ENCODE measurements around the gene LDHB. TPM values are rescaled to one million over a fixed set of nuclear protein-coding genes. Genes with fewer than 3 reads are reported as not detected.
"Not testable (repeated sequence)": the region's sequence is repeated elsewhere in the genome, so short reads cannot be mapped to it uniquely, and the experiment has no call there.

LDHB gene
- total RNA-seq, 2 experiments from 2014 or later = 819 to 1,195 TPM

GRCh38 chr12:21655591-21655990 is 2.1 kb downstream of the LDHB start:
- peaks cover 64% of the 10 kb centered on the region for H3K36me3 Mint-ChIP-seq (ENCODE audit: low read depth)
- H3K9me3 Mint-ChIP-seq = no peaks in the 10 kb centered on the region
- H3K4me1 Mint-ChIP-seq = peaks cover 60% of the 10 kb centered on the region
- POLR2A ChIA-PET = no interaction called here
- H3K27me3 Mint-ChIP-seq = peaks cover 3% of the 10 kb centered on the region
- H3K4me3 Mint-ChIP-seq = peak overlapping the region; percentile 98
- CTCF ChIA-PET = no interaction called here
- peak overlapping the region; percentile 77 for H3K27ac Mint-ChIP-seq
- DNase-seq = no peak

- Mint-ChIP-seq H3K4me3 (no peak overlapping the region), H3K27me3 (no peaks in the 10 kb centered on the region), H3K36me3 (ENCODE audit: low read depth) (peaks cover 90% of the 10 kb centered on the region), H3K27ac (no peak overlapping the region), H3K9me3 (no peaks in the 10 kb centered on the region), H3K4me1 (peaks cover 79% of the 10 kb centered on the region)
- ChIA-PET CTCF (interaction anchor here (1.0 to 1.5 kb wide), 4 partner anchors 14 to 203 kb away, joined by 3 to 4 read pairs (median 3); no protein-coding TSS in a partner anchor), POLR2A (no interaction called here)
- no peak for DNase-seq
Observed at GRCh38 chr12:21651821-21652220, 5.8 kb downstream of the LDHB start.

- no peak for DNase-seq
- H3K4me1 Mint-ChIP-seq = peaks cover 83% of the 10 kb centered on the region
- ChIA-PET CTCF (interaction anchor here (1.1 to 1.5 kb wide), 2 partner anchors 12 to 23 kb away, joined by 3 read pairs; no protein-coding TSS in a partner anchor), POLR2A (no interaction called here)
- no peak overlapping the region for H3K4me3 Mint-ChIP-seq
- no peaks in the 10 kb centered on the region for H3K27me3 Mint-ChIP-seq
- peaks cover 86% of the 10 kb centered on the region for H3K36me3 Mint-ChIP-seq (ENCODE audit: low read depth)
- H3K9me3 Mint-ChIP-seq = no peaks in the 10 kb centered on the region
- H3K27ac Mint-ChIP-seq = peak overlapping the region; percentile 28
Observed at GRCh38 chr12:21650997-21651396, 6.6 kb downstream of the LDHB start.

GRCh38 chr12:21649034-21649433 is 8.6 kb downstream of the LDHB start:
- H3K4me1 Mint-ChIP-seq = peaks cover 80% of the 10 kb centered on the region
- H3K9me3 Mint-ChIP-seq = no peaks in the 10 kb centered on the region

GRCh38 chr12:21648378-21648777 is 9.3 kb downstream of the LDHB start:
- H3K4me3 Mint-ChIP-seq = no peak overlapping the region
- no peaks in the 10 kb centered on the region for H3K9me3 Mint-ChIP-seq
- DNase-seq = no peak
- H3K27ac Mint-ChIP-seq = no peak overlapping the region
- ChIA-PET CTCF (interaction anchor here (0.8 to 3.4 kb wide), 4 partner anchors 10 to 106 kb away, joined by 3 to 13 read pairs (median 4); partner anchors contain the start of gene LDHB), POLR2A (interaction anchor here (2.4 kb wide), 1 partner anchor 9 kb away, joined by 9 read pairs; the partner anchor contains the start of gene LDHB)
- peaks cover 81% of the 10 kb centered on the region for H3K4me1 Mint-ChIP-seq
- no peaks in the 10 kb centered on the region for H3K27me3 Mint-ChIP-seq
- H3K36me3 Mint-ChIP-seq (ENCODE audit: low read depth) = peaks cover 86% of the 10 kb centered on the region

More at GRCh38 chr12:21649034-21649433, 8.6 kb downstream of the LDHB start:
- ChIA-PET CTCF (interaction anchor here (0.8 to 3.4 kb wide), 3 partner anchors 9 to 107 kb away, joined by 3 to 13 read pairs (median 3); partner anchors contain the start of gene LDHB), POLR2A (interaction anchor here (2.4 kb wide), 1 partner anchor 8 kb away, joined by 9 read pairs; the partner anchor contains the start of gene LDHB)
- no peak overlapping the region for H3K27ac Mint-ChIP-seq
- peaks cover 85% of the 10 kb centered on the region for H3K36me3 Mint-ChIP-seq (ENCODE audit: low read depth)
- no peak overlapping the region for H3K4me3 Mint-ChIP-seq
- H3K27me3 Mint-ChIP-seq = no peaks in the 10 kb centered on the region
- no peak for DNase-seq

GRCh38 chr12:21647179-21647578 is 10.5 kb downstream of the LDHB start:
- no peaks in the 10 kb centered on the region for H3K9me3 Mint-ChIP-seq
- H3K27me3 Mint-ChIP-seq = no peaks in the 10 kb centered on the region
- peaks cover 80% of the 10 kb centered on the region for H3K4me1 Mint-ChIP-seq
- no peak overlapping the region for H3K4me3 Mint-ChIP-seq
- ChIA-PET CTCF (interaction anchor here (0.6 to 3.4 kb wide), 3 partner anchors 11 to 198 kb away, joined by 4 to 13 read pairs (median 5); partner anchors contain the start of gene LDHB), POLR2A (interaction anchor here (0.7 kb wide), 2 partner anchors 146 to 168 kb away, joined by 3 read pairs; partner anchors contain the start of genes GOLT1B and RECQL)
- peaks cover 86% of the 10 kb centered on the region for H3K36me3 Mint-ChIP-seq (ENCODE audit: low read depth)
- peak overlapping the region; percentile 11 for H3K27ac Mint-ChIP-seq
- DNase-seq = no peak

GRCh38 chr12:21645041-21645500 is 12.6 kb downstream of the LDHB start:
- H3K27ac Mint-ChIP-seq = peak overlapping the region; percentile 51
- H3K4me1 Mint-ChIP-seq = peaks cover 75% of the 10 kb centered on the region
- H3K27me3 Mint-ChIP-seq, DNase-seq, POLR2A ChIA-PET, H3K4me3 Mint-ChIP-seq, H3K9me3 Mint-ChIP-seq: not testable (repeated sequence)
- CTCF ChIA-PET = interaction anchor here (1.0 kb wide), 1 partner anchor 156 kb away, joined by 3 read pairs; no protein-coding TSS in a partner anchor
- peaks cover 83% of the 10 kb centered on the region for H3K36me3 Mint-ChIP-seq (ENCODE audit: low read depth)

- H3K27me3 Mint-ChIP-seq = no peaks in the 10 kb centered on the region
- peaks cover 82% of the 10 kb centered on the region for H3K36me3 Mint-ChIP-seq (ENCODE audit: low read depth)
- no peak for DNase-seq
- H3K4me3 Mint-ChIP-seq = no peak overlapping the region
- ChIA-PET CTCF (interaction anchor here (1.0 kb wide), 1 partner anchor 155 kb away, joined by 3 read pairs; no protein-coding TSS in a partner anchor), POLR2A (interaction anchor here (1.3 kb wide), 1 partner anchor 13 kb away, joined by 6 read pairs; the partner anchor contains the start of gene LDHB)
- peaks cover 74% of the 10 kb centered on the region for H3K4me1 Mint-ChIP-seq
- H3K9me3 Mint-ChIP-seq = no peaks in the 10 kb centered on the region
- H3K27ac Mint-ChIP-seq = no peak overlapping the region
Observed at GRCh38 chr12:21644516-21644915, 13.1 kb downstream of the LDHB start.

GRCh38 chr12:21643758-21644157 is 13.9 kb downstream of the LDHB start:
- H3K9me3 Mint-ChIP-seq = no peaks in the 10 kb centered on the region
- H3K4me3 Mint-ChIP-seq = no peak overlapping the region
- H3K36me3 Mint-ChIP-seq (ENCODE audit: low read depth) = peaks cover 85% of the 10 kb centered on the region
- peak overlapping the region; percentile 64 for H3K27ac Mint-ChIP-seq
- no peak for DNase-seq
- peaks cover 72% of the 10 kb centered on the region for H3K4me1 Mint-ChIP-seq
- H3K27me3 Mint-ChIP-seq = no peaks in the 10 kb centered on the region
- ChIA-PET CTCF (interaction anchor here (0.6 kb wide), 1 partner anchor 36 kb away, joined by 3 read pairs; no protein-coding TSS in a partner anchor), POLR2A (interaction anchor here (1.3 kb wide), 1 partner anchor 14 kb away, joined by 6 read pairs; the partner anchor contains the start of gene LDHB)

- no peak overlapping the region for H3K27ac Mint-ChIP-seq
- DNase-seq = no peak
- H3K27me3 Mint-ChIP-seq = no peaks in the 10 kb centered on the region
- H3K36me3 Mint-ChIP-seq (ENCODE audit: low read depth) = peaks cover 84% of the 10 kb centered on the region
- peaks cover 68% of the 10 kb centered on the region for H3K4me1 Mint-ChIP-seq
- H3K4me3 Mint-ChIP-seq = no peak overlapping the region
- CTCF ChIA-PET = no interaction called here
- POLR2A ChIA-PET = interaction anchor here (1.0 kb wide), 1 partner anchor 15 kb away, joined by 4 read pairs; the partner anchor contains the start of gene LDHB
- H3K9me3 Mint-ChIP-seq = no peaks in the 10 kb centered on the region
Observed at GRCh38 chr12:21642707-21643389, 14.8 kb downstream of the LDHB start.

GRCh38 chr12:21638054-21638891 is 19.4 kb downstream of the LDHB start:
- POLR2A ChIA-PET = no interaction called here

GRCh38 chr12:21634245-21634644 is 23.4 kb downstream of the LDHB start:
- POLR2A ChIA-PET = interaction anchor here (0.6 kb wide), 2 partner anchors 19 to 37 kb away, joined by 3 read pairs; no protein-coding TSS in a partner anchor
- H3K4me3 Mint-ChIP-seq = no peak overlapping the region
- DNase-seq = no peak
- CTCF ChIA-PET = interaction anchor here (0.9 kb wide), 1 partner anchor 130 kb away, joined by 3 read pairs; no protein-coding TSS in a partner anchor
- H3K36me3 Mint-ChIP-seq (ENCODE audit: low read depth) = peaks cover 75% of the 10 kb centered on the region
- peak overlapping the region; percentile 64 for H3K27ac Mint-ChIP-seq
- H3K4me1 Mint-ChIP-seq = peaks cover 12% of the 10 kb centered on the region
- no peaks in the 10 kb centered on the region for H3K27me3 Mint-ChIP-seq
- peaks cover 2% of the 10 kb centered on the region for H3K9me3 Mint-ChIP-seq

More at GRCh38 chr12:21638054-21638891, 19.4 kb downstream of the LDHB start:
- DNase-seq = no peak
- H3K27me3 Mint-ChIP-seq = no peaks in the 10 kb centered on the region
- H3K9me3 Mint-ChIP-seq = no peaks in the 10 kb centered on the region
- H3K4me1 Mint-ChIP-seq = peaks cover 40% of the 10 kb centered on the region
- H3K4me3 Mint-ChIP-seq = no peak overlapping the region
- H3K36me3 Mint-ChIP-seq (ENCODE audit: low read depth) = peaks cover 84% of the 10 kb centered on the region
- no peak overlapping the region for H3K27ac Mint-ChIP-seq
- CTCF ChIA-PET = no interaction called here
